Measurements from ENCODE around the gene ZDHHC7. TPM values are rescaled to one million over a fixed set of nuclear protein-coding genes. Genes with fewer than 3 reads are reported as not detected.

The ZDHHC7 gene
- total RNA-seq, 1 donor from 2014 or later: 46.5 TPM

DNA sequence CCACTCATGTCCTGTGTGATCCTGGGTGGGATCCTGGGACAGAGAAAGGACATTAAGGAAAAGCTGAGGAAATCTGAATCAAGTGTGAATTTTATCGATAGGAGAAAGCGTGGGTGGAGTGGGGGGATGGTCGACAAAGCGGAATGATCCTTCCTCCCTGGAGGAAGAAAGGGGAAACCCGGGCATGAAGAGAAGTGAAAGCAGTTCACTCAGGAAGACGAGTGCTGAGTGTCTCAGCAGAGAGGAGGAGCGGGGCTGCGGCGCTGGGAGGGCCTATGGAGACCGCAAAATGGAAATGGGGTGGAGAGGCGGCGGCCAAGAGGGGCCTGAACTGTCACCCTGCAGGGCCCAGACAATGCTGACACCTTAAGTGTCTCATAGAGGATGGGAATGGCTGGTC is 8.7 kb downstream of the ZDHHC7 start:
- Mint-ChIP-seq H3K4me3 (ENCODE audit: unreplicated experiment) (no peak overlapping the region), H3K9me3 (ENCODE audit: unreplicated experiment) (no peaks in the 10 kb centered on the region), H3K4me1 (ENCODE audit: unreplicated experiment) (peaks cover 38% of the 10 kb centered on the region), H3K27me3 (ENCODE audit: unreplicated experiment) (peaks cover 3% of the 10 kb centered on the region), H3K36me3 (ENCODE audit: low read depth, unreplicated experiment) (no peaks in the 10 kb centered on the region), H3K27ac (ENCODE audit: unreplicated experiment) (peak overlapping the region; percentile 61)
- no peak for DNase-seq (ENCODE audit: low spot score)
- TF ChIP-seq CTCF (IDR thresholded peaks at IDR 0.05; ENCODE audit: unreplicated experiment): no peak

- Mint-ChIP-seq H3K9me3 (ENCODE audit: unreplicated experiment) (no peaks in the 10 kb centered on the region), H3K27ac (ENCODE audit: unreplicated experiment) (peak overlapping the region; percentile 61), H3K27me3 (ENCODE audit: unreplicated experiment) (peaks cover 3% of the 10 kb centered on the region), H3K4me1 (ENCODE audit: unreplicated experiment) (peaks cover 38% of the 10 kb centered on the region), H3K4me3 (ENCODE audit: unreplicated experiment) (no peak overlapping the region), H3K36me3 (ENCODE audit: low read depth, unreplicated experiment) (no peaks in the 10 kb centered on the region)
- no peak for TF ChIP-seq CTCF (IDR thresholded peaks at IDR 0.05; ENCODE audit: unreplicated experiment)
- no peak for DNase-seq (ENCODE audit: low spot score)
These were observed 9.2 kb downstream of the ZDHHC7 start for GRCh38 chr16:85002099-85002541.

DNA sequence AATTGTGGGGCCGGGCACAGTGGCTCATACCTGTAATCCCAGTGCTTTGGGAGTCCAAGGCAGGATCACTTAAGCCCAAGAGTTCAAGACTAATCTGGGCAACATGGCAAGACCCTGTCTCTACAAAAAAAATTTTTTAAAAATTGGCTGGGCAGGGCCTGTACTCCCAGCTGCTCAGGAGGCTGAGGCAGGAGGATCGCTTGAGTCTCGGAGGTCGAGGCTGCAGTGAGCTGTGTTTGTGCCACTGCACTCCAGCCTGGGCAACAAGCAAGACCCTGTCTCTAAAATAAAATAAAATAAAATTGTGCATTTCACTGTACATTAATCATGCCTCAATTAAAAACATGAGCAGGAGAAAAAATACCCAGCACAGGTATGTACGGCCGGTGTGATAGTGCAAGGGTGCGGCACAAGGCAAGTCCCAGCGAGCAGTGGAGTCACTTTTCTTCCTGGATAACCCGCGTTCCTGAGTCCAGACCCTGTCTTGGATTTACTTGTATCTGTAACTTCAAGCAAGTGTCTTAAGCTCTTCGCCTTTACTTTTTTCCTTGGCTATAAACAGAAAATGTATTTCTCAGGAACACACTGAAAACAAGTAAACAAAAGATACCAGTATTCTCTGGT is 11.4 kb downstream of the ZDHHC7 start:
- no peak for TF ChIP-seq CTCF (IDR thresholded peaks at IDR 0.05; ENCODE audit: unreplicated experiment)
- Mint-ChIP-seq H3K36me3 (ENCODE audit: low read depth, unreplicated experiment) (no peaks in the 10 kb centered on the region), H3K4me1 (ENCODE audit: unreplicated experiment) (peaks cover 38% of the 10 kb centered on the region), H3K27me3 (ENCODE audit: unreplicated experiment) (no peaks in the 10 kb centered on the region), H3K9me3 (ENCODE audit: unreplicated experiment) (no peaks in the 10 kb centered on the region), H3K4me3 (ENCODE audit: unreplicated experiment) (no peak overlapping the region), H3K27ac (ENCODE audit: unreplicated experiment) (no peak overlapping the region)
- no peak for DNase-seq (ENCODE audit: low spot score)

DNA sequence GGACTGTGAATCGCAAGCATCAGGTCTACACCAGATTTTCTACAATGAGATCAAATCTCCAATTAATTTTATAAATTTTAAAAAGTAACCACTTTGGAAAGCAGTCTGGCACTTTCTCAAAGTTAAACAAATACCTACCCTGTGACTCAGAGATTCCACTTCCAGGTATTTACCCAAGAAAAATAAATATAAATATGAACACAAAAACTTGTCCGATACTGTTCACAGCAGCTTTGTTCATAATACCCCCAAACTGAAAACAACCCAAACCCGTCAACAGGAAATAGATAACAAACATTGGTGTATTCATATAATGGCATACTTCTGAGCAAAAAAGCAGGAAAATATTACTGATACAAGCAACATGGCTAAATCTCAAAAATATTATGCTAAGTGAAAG is 12.1 kb downstream of the ZDHHC7 start:
- Mint-ChIP-seq H3K4me1 (ENCODE audit: unreplicated experiment) (peaks cover 32% of the 10 kb centered on the region), H3K27ac (ENCODE audit: unreplicated experiment) (no peak overlapping the region), H3K27me3 (ENCODE audit: unreplicated experiment) (no peaks in the 10 kb centered on the region), H3K9me3 (ENCODE audit: unreplicated experiment) (no peaks in the 10 kb centered on the region), H3K4me3 (ENCODE audit: unreplicated experiment) (no peak overlapping the region), H3K36me3 (ENCODE audit: low read depth, unreplicated experiment) (peaks cover 6% of the 10 kb centered on the region)
- no peak for DNase-seq (ENCODE audit: low spot score)
- no peak for TF ChIP-seq CTCF (IDR thresholded peaks at IDR 0.05; ENCODE audit: unreplicated experiment)

- Mint-ChIP-seq H3K27me3 (ENCODE audit: unreplicated experiment) (peaks cover 2% of the 10 kb centered on the region), H3K4me1 (ENCODE audit: unreplicated experiment) (peaks cover 12% of the 10 kb centered on the region), H3K9me3 (ENCODE audit: unreplicated experiment) (no peaks in the 10 kb centered on the region), H3K36me3 (ENCODE audit: low read depth, unreplicated experiment) (peaks cover 9% of the 10 kb centered on the region), H3K27ac (ENCODE audit: unreplicated experiment) (no peak overlapping the region), H3K4me3 (ENCODE audit: unreplicated experiment) (no peak overlapping the region)
- no peak for TF ChIP-seq CTCF (IDR thresholded peaks at IDR 0.05; ENCODE audit: unreplicated experiment)
- no peak for DNase-seq (ENCODE audit: low spot score)
These were observed 15.0 kb downstream of the ZDHHC7 start for GRCh38 chr16:84996365-84996764.

All from endothelial cell (in vitro differentiated cells).